ENCODE data around the gene CSNK2B.

- TF ChIP-seq POLR2AphosphoS5 (IDR thresholded peaks at IDR 0.05; ENCODE audit: low read depth, low read length) (no peak), CTCF (IDR thresholded peaks at IDR 0.05) (no peak), TCF7L2 (IDR thresholded peaks at IDR 0.05; ENCODE audit: low read depth, low read length) (no peak), SIN3A (IDR thresholded peaks at IDR 0.05; ENCODE audit: borderline replicate concordance, insufficient read depth, low read depth, low read length) (no peak)
Observed at GRCh38 chr6:31706599-31706998, 40.7 kb downstream of the CSNK2B start, which contains the start of gene LY6G6F.

Measured in Panc1 (cell line).